Nephron (organoid): Measurements from ENCODE around the gene MTMR8.

ENCODE experiments used
- H3K27ac Mint-ChIP-seq, 3 experiments: 2 replicates each; pipeline ENCODE4 v1.8.0; 2020; ENCODE audit warnings: mixed read lengths in 3 of 3, mild to moderate bottlenecking in 2 of 3, moderate library complexity in 1 of 3
- H3K27me3 Mint-ChIP-seq: 2 replicates; pipeline ENCODE4 v1.8.0; 2021; ENCODE audit warnings: low read depth, mild to moderate bottlenecking, moderate library complexity, mixed read lengths
- H3K36me3 Mint-ChIP-seq: 2 replicates; pipeline ENCODE4 v1.8.0; 2020; ENCODE audit warnings: low read depth, mixed read lengths
- H3K4me1 Mint-ChIP-seq: 2 replicates; pipeline ENCODE4 v1.8.0; 2020; ENCODE audit warnings: mixed read lengths
- H3K4me3 Mint-ChIP-seq, 3 experiments: 2 replicates each; pipeline ENCODE4 v1.8.0; 2020; ENCODE audit warnings: mild to moderate bottlenecking in 3 of 3, mixed read lengths in 3 of 3, moderate library complexity in 2 of 3
- H3K9me3 Mint-ChIP-seq: 2 replicates; pipeline ENCODE4 v1.8.0; 2020; ENCODE audit warnings: mixed read lengths
- CTCF ChIP-seq, 3 experiments: fragments of 200-600 bp; sonication (generic); IDR thresholded peaks; one replicate each; pipeline ENCODE4 v1.5.0; 2021; ENCODE audit warnings: antibody characterized with exemption in 3 of 3; ENCODE audit not compliant: unreplicated experiment in 3 of 3

MTMR8 gene

GRCh38 chrX:64338296-64338695, 57.0 kb downstream of the MTMR8 start:
- no peaks in the 10 kb centered on the region for H3K9me3 Mint-ChIP-seq
- H3K4me1 Mint-ChIP-seq, result no peaks in the 10 kb centered on the region
- no peak for TF ChIP-seq CTCF (IDR thresholded peaks at IDR 0.05; ENCODE audit: unreplicated experiment in 3 of 3)
- no peaks in the 10 kb centered on the region for H3K27me3 Mint-ChIP-seq
- no peak overlapping the region for H3K4me3 Mint-ChIP-seq
- no peak overlapping the region for H3K27ac Mint-ChIP-seq
- H3K36me3 Mint-ChIP-seq, result no peaks in the 10 kb centered on the region

GRCh38 chrX:64334467-64334866, 60.8 kb downstream of the MTMR8 start:
- H3K27ac Mint-ChIP-seq, result no peak overlapping the region
- H3K4me1 Mint-ChIP-seq, result no peaks in the 10 kb centered on the region
- TF ChIP-seq CTCF (IDR thresholded peaks at IDR 0.05; ENCODE audit: unreplicated experiment in 3 of 3), result no peak
- no peaks in the 10 kb centered on the region for H3K27me3 Mint-ChIP-seq
- H3K4me3 Mint-ChIP-seq, result no peak overlapping the region
- H3K9me3 Mint-ChIP-seq, result no peaks in the 10 kb centered on the region
- no peaks in the 10 kb centered on the region for H3K36me3 Mint-ChIP-seq

DNA sequence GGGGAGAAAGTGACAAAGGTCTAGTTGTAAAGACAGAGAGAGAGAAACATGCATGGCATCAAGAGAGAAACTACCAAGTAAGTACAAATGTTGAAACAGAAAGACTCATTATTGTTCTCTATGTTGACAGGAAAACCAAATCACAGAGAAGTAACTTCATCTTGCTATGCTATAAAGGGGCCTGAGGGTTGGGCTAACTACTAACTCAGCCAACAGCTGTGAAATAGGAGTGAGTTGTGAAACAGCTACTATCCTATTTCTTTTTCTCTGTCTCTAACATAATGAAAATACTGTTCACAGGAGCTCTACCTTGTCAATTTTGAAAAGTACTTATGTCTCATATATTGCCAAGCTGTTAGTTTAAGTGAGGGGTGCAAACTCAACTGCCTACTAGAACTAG, 65.0 kb downstream of the MTMR8 start:
- H3K36me3 Mint-ChIP-seq, result peaks cover 4% of the 10 kb centered on the region
- H3K27me3 Mint-ChIP-seq, result no peaks in the 10 kb centered on the region
- no peaks in the 10 kb centered on the region for H3K4me1 Mint-ChIP-seq
- H3K9me3 Mint-ChIP-seq, result no peaks in the 10 kb centered on the region
- H3K27ac Mint-ChIP-seq, result no peak overlapping the region
- H3K4me3 Mint-ChIP-seq, result no peak overlapping the region
- TF ChIP-seq CTCF (IDR thresholded peaks at IDR 0.05; ENCODE audit: unreplicated experiment in 3 of 3), result no peak

DNA sequence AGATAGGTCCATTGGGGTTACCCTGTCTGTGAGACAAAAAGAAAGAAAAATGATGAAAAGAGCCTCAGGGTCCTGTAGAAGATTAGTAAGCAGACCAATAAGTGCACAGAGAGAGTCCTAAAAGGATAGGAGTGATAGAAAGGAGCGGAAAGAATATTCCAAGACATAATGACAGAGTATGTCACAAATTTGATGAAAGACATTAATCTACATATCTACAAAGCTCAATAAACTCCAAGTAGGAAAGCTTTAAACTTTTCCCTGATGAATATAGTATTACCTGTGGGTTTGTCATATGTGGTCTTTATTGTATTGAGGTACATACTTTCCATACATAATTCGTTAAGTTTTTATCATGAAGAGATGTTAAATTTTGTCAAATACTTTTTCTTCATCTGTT, 73.7 kb downstream of the MTMR8 start:
- Mint-ChIP-seq H3K27me3 (no peaks in the 10 kb centered on the region), H3K9me3 (peaks cover 35% of the 10 kb centered on the region), H3K36me3 (peaks cover 49% of the 10 kb centered on the region), H3K4me3 (no peak overlapping the region), H3K27ac (no peak overlapping the region), H3K4me1 (no peaks in the 10 kb centered on the region)
- TF ChIP-seq CTCF (IDR thresholded peaks at IDR 0.05; ENCODE audit: unreplicated experiment in 3 of 3), result no peak

DNA sequence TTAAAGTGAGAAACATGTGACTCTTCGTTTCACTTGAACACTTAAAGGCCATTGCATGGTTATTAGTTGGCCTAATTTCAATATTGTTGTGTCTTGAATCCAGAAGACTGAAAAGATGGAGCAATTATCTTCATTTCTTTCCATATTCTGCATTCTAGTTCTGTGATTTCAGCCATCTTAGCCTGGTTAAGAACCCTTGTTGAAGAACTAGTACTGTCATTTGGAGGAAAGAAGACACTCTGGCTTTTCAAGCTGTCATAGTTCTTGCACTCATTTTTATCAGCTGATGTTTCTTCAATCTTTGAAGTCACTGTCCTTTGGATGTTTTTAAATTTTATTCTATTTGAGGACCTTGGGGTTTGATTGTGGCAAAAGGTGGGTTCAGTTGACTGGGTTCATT, 81.6 kb downstream of the MTMR8 start:
- Mint-ChIP-seq H3K4me3 (no peak overlapping the region), H3K4me1 (no peaks in the 10 kb centered on the region), H3K27me3 (peaks cover 3% of the 10 kb centered on the region), H3K36me3 (peaks cover 4% of the 10 kb centered on the region), H3K9me3 (peaks cover 31% of the 10 kb centered on the region), H3K27ac (no peak overlapping the region)
- no peak for TF ChIP-seq CTCF (IDR thresholded peaks at IDR 0.05; ENCODE audit: unreplicated experiment in 3 of 3)

GRCh38 chrX:64306712-64307111, 88.5 kb downstream of the MTMR8 start:
- Mint-ChIP-seq H3K4me3 (no peak overlapping the region), H3K36me3 (peaks cover 6% of the 10 kb centered on the region), H3K9me3 (peaks cover 22% of the 10 kb centered on the region), H3K27ac (no peak overlapping the region), H3K4me1 (no peaks in the 10 kb centered on the region), H3K27me3 (no peaks in the 10 kb centered on the region)
- no peak for TF ChIP-seq CTCF (IDR thresholded peaks at IDR 0.05; ENCODE audit: unreplicated experiment in 3 of 3)
